EL (cell line): ENCODE data around the gene SRPX2.
"Not testable (repeated sequence)": the region's sequence is repeated elsewhere in the genome, so short reads cannot be mapped to it uniquely, and the experiment has no call there.

Experiments
- DNase-seq: peaks from one replicate; pipeline ENCODE4 v3.0.0-alpha.2; 2016

Gene SRPX2

DNA sequence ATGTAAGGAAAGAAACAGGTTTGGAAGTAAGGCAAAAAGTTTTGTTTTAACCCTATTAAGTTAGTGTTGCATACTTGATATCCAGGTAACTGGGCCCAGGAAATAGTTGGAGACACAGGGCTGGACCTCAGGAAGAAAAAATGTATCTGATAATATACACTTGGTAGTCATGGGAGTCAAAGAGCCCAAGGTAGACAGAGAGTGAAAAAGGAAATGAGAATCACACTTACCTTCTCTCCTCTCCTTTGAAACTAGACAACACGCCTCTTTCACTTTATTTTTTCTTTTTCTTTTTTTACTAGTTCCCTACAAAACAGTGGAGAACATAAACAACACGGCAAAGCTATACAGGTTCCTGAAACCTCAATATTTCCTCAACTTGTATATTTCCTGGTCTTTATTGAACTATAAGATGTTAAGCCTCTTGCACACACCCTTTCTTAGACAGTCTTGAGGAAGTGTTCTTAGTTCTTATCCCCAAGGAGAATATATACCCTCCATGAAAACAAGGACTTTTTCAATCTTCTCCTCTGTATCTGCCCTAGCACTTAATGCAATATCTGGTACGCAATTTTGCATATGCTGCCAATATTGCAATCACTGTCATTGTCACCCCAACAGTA is 60.7 kb downstream of the SRPX2 start:
- no peak for DNase-seq

- DNase-seq = no peak
Observed at GRCh38 chrX:100710816-100711215, 66.8 kb downstream of the SRPX2 start.

- no peak for DNase-seq
Observed at GRCh38 chrX:100717363-100717762, 73.4 kb downstream of the SRPX2 start.

DNA sequence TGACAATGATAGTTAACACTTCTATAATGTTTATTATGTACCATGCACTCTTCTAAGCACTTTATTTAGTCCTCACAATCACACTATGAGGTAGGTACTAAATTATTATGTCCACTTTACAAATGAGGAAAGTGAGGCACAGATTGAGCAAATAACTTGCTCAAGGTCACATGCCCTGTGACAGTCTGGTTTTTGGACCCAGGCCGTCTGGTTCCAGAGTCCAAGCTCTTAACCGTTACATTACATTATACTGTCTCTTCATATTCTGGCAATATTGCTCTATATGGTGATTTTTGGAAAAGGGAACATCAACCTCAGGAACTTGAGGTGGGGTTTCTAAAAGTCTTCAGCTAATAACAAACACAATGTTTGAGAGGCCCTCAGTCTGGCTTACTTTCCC is 75.1 kb downstream of the SRPX2 start:
- DNase-seq = no peak

DNA sequence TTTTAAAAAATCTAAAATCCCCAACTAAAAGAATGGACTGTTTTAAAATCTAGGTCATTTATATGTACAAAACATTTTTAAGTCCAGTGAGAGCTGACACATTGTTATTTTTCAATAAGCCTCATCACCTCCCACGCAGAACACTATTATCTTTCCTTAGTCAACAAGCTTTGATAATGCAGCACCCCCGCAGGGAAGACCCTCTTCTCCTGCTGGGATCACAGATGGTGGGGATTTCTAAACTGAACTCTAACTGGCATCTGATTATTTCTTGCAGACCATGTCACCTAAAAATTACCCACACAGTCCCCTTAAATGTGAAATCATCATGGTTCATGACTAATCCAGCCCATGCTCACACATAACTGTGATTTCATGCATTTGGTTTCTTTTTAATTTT is 76.3 kb downstream of the SRPX2 start:
- DNase-seq = no peak

GRCh38 chrX:100721328-100721727 is 77.3 kb downstream of the SRPX2 start:
- no peak for DNase-seq

DNA sequence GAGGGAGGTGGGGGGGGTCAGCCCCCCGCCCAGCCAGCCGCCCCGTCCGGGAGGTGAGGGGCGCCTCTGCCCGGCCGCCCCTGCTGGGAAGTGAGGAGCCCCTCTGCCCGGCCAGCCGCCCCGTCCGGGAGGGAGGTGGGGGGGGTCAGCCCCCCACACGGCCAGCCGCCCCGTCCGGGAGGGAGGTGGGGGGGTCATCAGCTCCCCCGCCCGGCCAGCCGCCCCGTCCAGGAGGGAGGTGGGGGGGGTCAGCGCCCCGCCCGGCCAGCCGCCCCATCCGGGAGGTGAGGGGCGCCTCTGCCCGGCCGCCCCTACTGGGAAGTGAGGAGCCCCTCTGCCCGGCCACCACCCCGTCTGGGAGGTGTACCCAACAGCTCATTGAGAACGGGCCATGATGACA is 80.0 kb downstream of the SRPX2 start:
- DNase-seq = not testable (repeated sequence)
